ENCODE data around the gene GRAP2.
"Not testable (repeated sequence)": the region's sequence is repeated elsewhere in the genome, so short reads cannot be mapped to it uniquely, and the experiment has no call there.

GRAP2 gene

GRCh38 chr22:39897841-39898240 is 3.0 kb upstream of the GRAP2 start:
- DNase-seq (ENCODE audit: low read depth in 2 of 2) = no peak

- DNase-seq (ENCODE audit: low read depth in 2 of 2) = no peak
Measured at GRCh38 chr22:39898997-39899396, 1.9 kb upstream of the GRAP2 start.

DNA sequence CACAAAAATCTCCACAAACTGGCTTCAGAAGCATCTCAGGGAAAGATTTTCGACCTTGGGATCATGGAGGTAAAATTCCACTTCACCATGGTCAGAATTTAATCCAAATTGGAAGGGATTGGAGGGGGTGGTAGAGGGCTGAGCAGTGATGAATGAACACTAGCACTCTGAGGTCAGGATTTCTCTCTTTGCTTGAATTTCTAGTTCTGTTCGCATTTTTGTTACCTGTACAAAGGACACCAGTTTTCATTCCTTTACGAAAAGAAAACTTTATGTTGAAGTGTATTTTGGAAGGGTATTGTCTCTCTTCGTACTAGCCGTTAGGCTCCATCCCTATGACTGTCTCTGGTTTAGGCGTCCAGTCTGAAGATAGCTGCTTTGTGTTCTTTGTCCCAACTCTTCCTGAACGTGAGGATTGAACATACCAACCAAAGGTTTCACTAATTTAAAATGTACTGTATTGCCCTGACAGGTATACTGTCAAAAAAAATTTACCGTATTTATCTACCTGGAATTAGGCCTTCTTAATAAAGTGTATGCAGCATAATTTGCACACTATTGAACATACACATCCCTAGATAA is 772 bp downstream of the GRAP2 start:
- no peak for DNase-seq (ENCODE audit: low read depth in 2 of 2)

DNA sequence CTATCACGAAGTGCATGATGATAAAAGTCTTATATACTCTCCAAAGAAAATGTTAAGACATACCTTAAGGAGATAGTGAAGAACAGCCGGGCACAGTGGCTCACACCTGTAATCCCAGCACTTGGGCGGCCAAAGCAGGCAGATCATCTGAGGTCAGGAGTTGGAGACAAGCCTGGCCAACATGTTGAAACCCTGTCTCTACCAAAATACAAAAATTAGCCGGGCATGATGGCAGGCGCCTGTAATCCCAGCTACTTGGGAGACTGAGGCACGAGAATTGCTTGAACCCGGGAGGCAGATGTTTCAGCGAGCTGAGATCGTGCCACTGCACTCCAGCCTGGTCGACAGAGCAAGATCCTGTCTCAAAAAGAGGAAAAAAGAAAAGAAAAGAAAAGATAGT is 3.1 kb downstream of the GRAP2 start:
- DNase-seq (ENCODE audit: low read depth in 2 of 2) = not testable (repeated sequence)

- no peak for DNase-seq (ENCODE audit: low read depth in 2 of 2)
Measured at GRCh38 chr22:39904862-39905261, 4.0 kb downstream of the GRAP2 start.

- no peak for DNase-seq (ENCODE audit: low read depth in 2 of 2)
Measured at GRCh38 chr22:39905687-39906086, 4.8 kb downstream of the GRAP2 start.

- DNase-seq (ENCODE audit: low read depth in 2 of 2) = no peak
Measured at GRCh38 chr22:39906207-39906606, 5.3 kb downstream of the GRAP2 start.

- no peak for DNase-seq (ENCODE audit: low read depth in 2 of 2)
Measured at GRCh38 chr22:39907047-39907446, 6.2 kb downstream of the GRAP2 start.

DNA sequence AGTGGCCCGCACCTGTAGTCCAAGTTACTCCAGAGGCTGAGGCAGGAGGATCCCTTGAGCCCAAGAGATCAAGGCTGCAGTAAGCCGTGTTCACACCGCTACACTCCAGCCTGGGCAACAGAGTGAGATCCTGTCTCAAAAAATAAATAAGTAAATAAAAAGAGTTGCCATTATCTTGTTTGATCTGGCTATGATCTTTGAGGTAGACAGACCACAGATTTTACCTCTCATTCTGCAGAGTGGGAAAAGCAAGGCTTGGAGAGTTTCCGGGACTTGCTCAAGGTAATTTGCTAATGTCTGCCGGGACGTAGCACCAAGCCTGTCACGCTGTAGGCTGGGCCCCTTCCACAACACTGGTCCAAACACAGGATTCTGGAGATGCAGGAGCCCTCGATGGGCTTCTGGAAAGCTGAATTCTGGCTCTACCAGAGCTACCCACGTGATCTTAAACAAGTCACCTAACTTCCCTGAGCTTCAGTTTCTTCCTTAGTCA is 6.8 kb downstream of the GRAP2 start:
- DNase-seq (ENCODE audit: low read depth in 2 of 2) = no peak

DNA sequence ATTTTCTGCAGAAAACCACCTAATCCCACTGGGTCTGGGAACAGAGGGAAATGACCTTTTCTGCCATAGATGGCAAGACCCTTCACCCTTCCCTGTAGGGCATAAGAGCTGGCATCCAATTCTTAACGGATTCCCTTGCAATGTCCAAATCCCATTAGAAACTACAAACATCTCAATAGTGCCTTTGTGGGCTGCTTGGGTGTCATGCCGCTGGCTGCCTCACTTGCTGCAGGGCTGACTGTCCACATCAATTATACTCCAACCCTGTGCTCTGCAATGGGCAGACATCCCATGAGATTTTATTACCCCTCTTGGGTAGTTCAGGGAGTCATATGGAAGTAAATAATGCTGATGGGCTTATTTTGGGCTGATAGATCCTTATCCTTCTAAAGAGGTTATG is 7.3 kb downstream of the GRAP2 start:
- no peak for DNase-seq (ENCODE audit: low read depth in 2 of 2)

GRCh38 chr22:39908737-39909136 is 7.9 kb downstream of the GRAP2 start:
- no peak for DNase-seq (ENCODE audit: low read depth in 2 of 2)

- no peak for DNase-seq (ENCODE audit: low read depth in 2 of 2)
Measured at GRCh38 chr22:39910876-39911613, 10.2 kb downstream of the GRAP2 start.

- DNase-seq (ENCODE audit: low read depth in 2 of 2) = no peak
Measured at GRCh38 chr22:39913321-39913720, 12.4 kb downstream of the GRAP2 start.

GRCh38 chr22:39913886-39914285 is 13.0 kb downstream of the GRAP2 start:
- DNase-seq (ENCODE audit: low read depth in 2 of 2) = no peak

DNA sequence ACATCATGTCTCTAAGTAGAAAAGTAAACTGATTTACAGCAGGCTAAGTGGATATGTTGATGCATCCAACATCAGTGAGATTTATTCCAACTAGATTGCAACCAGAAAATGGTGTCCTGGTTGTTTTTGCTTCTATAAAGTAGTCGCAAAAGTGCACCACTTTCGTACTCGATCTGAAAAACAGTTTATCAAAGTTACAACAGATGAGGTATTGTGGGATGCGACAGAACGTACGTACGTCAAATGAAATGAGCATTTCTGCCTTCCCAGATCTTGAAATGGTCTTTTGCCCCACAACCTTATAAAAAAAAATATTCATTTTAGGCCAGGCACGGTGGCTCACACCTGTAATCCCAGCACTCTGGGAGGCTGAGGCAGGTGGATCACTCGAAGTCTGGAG is 13.7 kb downstream of the GRAP2 start:
- DNase-seq (ENCODE audit: low read depth in 2 of 2) = no peak

GRCh38 chr22:39915295-39915726 is 14.4 kb downstream of the GRAP2 start:
- DNase-seq (ENCODE audit: low read depth in 2 of 2) = no peak

- no peak for DNase-seq (ENCODE audit: low read depth in 2 of 2)
Measured at GRCh38 chr22:39916496-39916895, 15.6 kb downstream of the GRAP2 start.

DNA sequence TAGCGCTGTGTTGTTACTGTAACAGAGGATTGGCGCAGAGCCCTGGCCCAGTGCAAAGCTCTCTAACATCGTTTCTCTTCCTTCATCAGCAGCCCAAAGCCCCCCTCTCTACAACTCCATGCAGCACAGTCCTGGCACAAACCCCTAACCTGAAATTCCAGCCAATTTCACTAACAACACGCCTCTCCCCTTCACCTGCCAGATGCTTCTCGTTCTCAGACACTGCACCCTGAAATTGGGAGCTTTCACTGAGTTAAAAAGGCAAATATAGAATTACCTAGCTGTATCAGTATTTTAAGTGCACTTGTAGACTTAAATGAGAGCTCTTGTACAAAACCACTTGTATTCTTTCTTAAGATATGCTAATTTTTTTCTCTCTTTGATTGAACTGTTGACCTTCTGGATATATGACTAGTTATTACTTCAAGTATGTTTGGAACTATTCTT is 16.3 kb downstream of the GRAP2 start:
- DNase-seq (ENCODE audit: low read depth in 2 of 2) = no peak

DNA sequence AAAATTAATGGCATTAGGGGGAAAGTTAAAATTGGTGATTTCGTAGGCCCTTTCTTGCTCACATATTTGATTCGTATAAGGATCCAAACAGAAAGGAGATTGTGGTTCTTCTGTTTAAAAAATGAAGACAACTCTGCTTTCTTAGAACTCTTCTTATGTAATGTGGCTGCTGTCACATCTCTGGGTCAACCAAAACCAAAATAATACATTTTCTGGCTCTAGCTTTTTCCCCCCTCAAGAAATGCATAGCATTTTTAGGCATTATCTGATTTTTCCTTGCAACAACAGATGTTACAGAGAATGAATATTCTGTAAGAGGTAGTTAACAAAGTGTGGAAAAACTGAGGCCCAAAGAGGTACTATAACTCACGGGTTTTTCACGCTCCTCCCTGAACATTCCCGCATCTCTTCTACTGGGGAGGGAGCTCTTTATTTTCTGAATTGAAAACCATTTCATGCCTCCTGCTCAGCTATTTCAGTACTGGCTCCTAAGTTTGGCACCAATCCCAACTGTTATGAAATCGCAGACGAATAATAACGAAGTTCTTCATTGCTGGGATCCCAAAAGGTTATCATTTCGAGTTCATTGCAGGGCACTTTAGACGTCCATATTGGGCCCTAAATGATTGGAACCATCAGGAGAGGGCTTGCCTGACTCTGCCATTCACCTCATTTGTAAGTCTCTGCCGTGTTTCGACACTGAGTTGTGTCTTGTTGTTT is 17.1 kb downstream of the GRAP2 start:
- no peak for DNase-seq (ENCODE audit: low read depth in 2 of 2)

GRCh38 chr22:39920134-39920743 is 19.4 kb downstream of the GRAP2 start:
- peak; percentile 62 to 72 for DNase-seq (ENCODE audit: low read depth in 2 of 2)

GRCh38 chr22:39923696-39924095 is 22.8 kb downstream of the GRAP2 start:
- no peak for DNase-seq (ENCODE audit: low read depth in 2 of 2)

DNA sequence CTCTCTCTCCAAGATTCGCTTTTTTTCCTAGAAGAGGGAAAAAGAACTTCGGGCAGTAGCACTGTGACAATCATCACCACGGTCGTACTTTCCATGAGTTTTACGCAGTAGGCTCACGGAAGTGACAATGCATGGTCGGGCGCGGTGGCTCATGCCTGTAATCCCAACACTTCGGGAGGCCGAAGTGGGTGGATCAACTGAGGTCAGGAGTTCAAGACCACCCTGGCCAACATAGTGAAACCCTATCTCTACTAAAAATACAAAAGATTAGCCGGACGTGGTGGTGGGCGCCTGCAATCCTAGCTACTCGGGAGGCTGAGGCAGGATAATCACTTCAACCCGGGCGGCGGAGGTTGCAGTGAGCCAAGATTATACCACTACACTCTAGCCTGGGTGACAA is 23.4 kb downstream of the GRAP2 start:
- no peak for DNase-seq (ENCODE audit: low read depth in 2 of 2)
